K562 (cell line): Measurements from ENCODE around the gene FMNL1. TPM values are rescaled to one million over a fixed set of nuclear protein-coding genes. Genes with fewer than 3 reads are reported as not detected.
A peak's percentile ranks its signal among the peaks of the same experiment; 100 is the strongest.

Experiments used
- BHLHE40 ChIP-seq: IDR thresholded peaks from 2 replicates; pipeline ENCODE4 v1.6.1; 2011; ENCODE audit warnings: low read length, improper control_type of control experiment
- BRD4 ChIP-seq: fragments of 200-600 bp; sonication (generic); IDR thresholded peaks from 2 replicates; pipeline ENCODE4 v1.6.1; 2017; ENCODE audit warnings: inconsistent platforms
- DIDO1 ChIP-seq: fragments of 450-650 bp; IDR thresholded peaks from 2 replicates; pipeline ENCODE4 v1.6.1; 2016; ENCODE audit warnings: low read depth, missing biosample characterization, missing genetic modification characterization
- FOXM1 ChIP-seq, 2 experiments: fragments of 450-650 bp in 1 of 2; sonication (generic) in 1 of 2; formaldehyde crosslinking in 1 of 2; IDR thresholded peaks; 2 replicates each; pipeline versions ENCODE4 v1.6.1 to v1.9.0; 2017 to 2022; ENCODE audit warnings: low read depth in 2 of 2, mild to moderate bottlenecking in 2 of 2, missing genetic modification reagents in 1 of 2, moderate library complexity in 1 of 2
- HDAC1 ChIP-seq, 2 experiments: fragments of 450-650 bp; IDR thresholded peaks; 2 replicates each; pipeline ENCODE4 v1.6.1; 2016 to 2017; ENCODE audit warnings: inconsistent platforms in 1 of 2, mild to moderate bottlenecking in 1 of 2, moderate library complexity in 1 of 2
- KLF6 ChIP-seq: fragments of 250-450 bp; sonication (Bioruptor Pico); IDR thresholded peaks from 2 replicates; pipeline ENCODE4 v1.4.0; 2020; ENCODE audit warnings: mild to moderate bottlenecking, moderate library complexity, borderline replicate concordance
- RBM15 ChIP-seq: fragments of 200-400 bp; formaldehyde crosslinking; IDR thresholded peaks from 2 replicates; pipeline ENCODE4 v1.6.1; 2018; ENCODE audit warnings: mild to moderate bottlenecking, low read length, moderate library complexity; ENCODE audit not compliant: insufficient read depth
- ZC3H4 ChIP-seq: sonication (generic); formaldehyde crosslinking; IDR thresholded peaks from 2 replicates; pipeline ENCODE4 v1.9.0; 2021; ENCODE audit warnings: missing genetic modification reagents, borderline replicate concordance
- ZNF217 ChIP-seq: sonication (generic); formaldehyde crosslinking; IDR thresholded peaks from 2 replicates; pipeline ENCODE4 v1.8.0; 2022; ENCODE audit warnings: mild to moderate bottlenecking, missing genetic modification reagents
- ZNF507 ChIP-seq: conservative IDR thresholded peaks from 2 replicates; pipeline ENCODE4 v1.6.1; 2017; ENCODE audit warnings: missing genetic modification characterization, missing compliant biosample characterization
- ZZZ3 ChIP-seq: fragments of 450-650 bp; IDR thresholded peaks from 2 replicates; pipeline ENCODE4 v1.6.1; 2016; ENCODE audit warnings: antibody characterized with exemption, mild to moderate bottlenecking, moderate library complexity
- polyA plus RNA-seq, 8 experiments: library from polyadenylated mRNA; depleted of rRNA in 4 of 8; stranded (reverse) in 5 of 8; unstranded in 3 of 8; fragments of >200 nt; fragmentation: Nextera tagmentation in 2 of 8; fragmentation: Illumina TruSeq in 1 of 8; extraction: Ambion mirVana in 2 of 8; extraction: Trizol in 1 of 8; gene quantifications; 2 replicates each; pipeline versions ENCODE4 v1.2.1 to v1.2.3, GENCODE V29; 2011 to 2014; ENCODE audit warnings: inconsistent platforms in 1 of 8, missing spikeins in 1 of 8
- total RNA-seq, 7 experiments: library from RNA; depleted of rRNA in 6 of 7; stranded (reverse); fragments of >200 nt in 6 of 7; fragmentation: Illumina TruSeq in 2 of 7; extraction: Trizol in 2 of 7; gene quantifications; 2 replicates each; pipeline versions ENCODE4 v1.2.1 to v1.2.3, GENCODE V29; 2011 to 2021; ENCODE audit warnings: low replicate concordance in 1 of 7
- TF ChIP-seq, protein P1 (sequence below): fragments of 450-650 bp; conservative IDR thresholded peaks from 2 replicates; pipeline ENCODE4 v1.6.1; 2016; ENCODE audit warnings: missing genetic modification characterization, low read depth, mild to moderate bottlenecking, missing compliant biosample characterization, moderate library complexity
- TF ChIP-seq, protein P2 (sequence below), 2 experiments: IDR thresholded peaks in 1 of 2; conservative IDR thresholded peaks in 1 of 2; 2 replicates each; pipeline ENCODE4 v1.6.1; 2016; ENCODE audit warnings: low read depth in 2 of 2, mild to moderate bottlenecking in 1 of 2, missing compliant biosample characterization in 1 of 2, missing genetic modification characterization in 1 of 2, moderate library complexity in 1 of 2
- TF ChIP-seq, protein P3 (sequence below), 2 experiments: fragments of 200-800 bp in 1 of 2; sonication (Bioruptor generic) in 1 of 2; sonication (generic) in 1 of 2; formaldehyde crosslinking in 1 of 2; IDR thresholded peaks in 1 of 2; conservative IDR thresholded peaks in 1 of 2; 2 replicates each; pipeline versions ENCODE4 v1.5.0 to v1.6.1; 2016 to 2020; ENCODE audit warnings: missing compliant biosample characterization in 1 of 2, missing genetic modification characterization in 1 of 2, missing genetic modification reagents in 1 of 2
- TF ChIP-seq, protein P4 (sequence below): IDR thresholded peaks from 2 replicates; pipeline ENCODE4 v1.6.1; 2011; ENCODE audit not compliant: insufficient read length; ENCODE audit errors: extremely low read depth
- TF ChIP-seq, protein P5 (sequence below): sonication (generic); formaldehyde crosslinking; IDR thresholded peaks from 2 replicates; pipeline ENCODE4 v1.4.0; 2020; ENCODE audit warnings: mild to moderate bottlenecking, missing genetic modification reagents

Gene FMNL1
- total and polyA plus RNA-seq, 9 of the 15 experiments (the other 6 are each of a cell fraction or from before 2014, with no cell fraction given), result 0.70 to 36.6 (median 7.7) TPM

DNA sequence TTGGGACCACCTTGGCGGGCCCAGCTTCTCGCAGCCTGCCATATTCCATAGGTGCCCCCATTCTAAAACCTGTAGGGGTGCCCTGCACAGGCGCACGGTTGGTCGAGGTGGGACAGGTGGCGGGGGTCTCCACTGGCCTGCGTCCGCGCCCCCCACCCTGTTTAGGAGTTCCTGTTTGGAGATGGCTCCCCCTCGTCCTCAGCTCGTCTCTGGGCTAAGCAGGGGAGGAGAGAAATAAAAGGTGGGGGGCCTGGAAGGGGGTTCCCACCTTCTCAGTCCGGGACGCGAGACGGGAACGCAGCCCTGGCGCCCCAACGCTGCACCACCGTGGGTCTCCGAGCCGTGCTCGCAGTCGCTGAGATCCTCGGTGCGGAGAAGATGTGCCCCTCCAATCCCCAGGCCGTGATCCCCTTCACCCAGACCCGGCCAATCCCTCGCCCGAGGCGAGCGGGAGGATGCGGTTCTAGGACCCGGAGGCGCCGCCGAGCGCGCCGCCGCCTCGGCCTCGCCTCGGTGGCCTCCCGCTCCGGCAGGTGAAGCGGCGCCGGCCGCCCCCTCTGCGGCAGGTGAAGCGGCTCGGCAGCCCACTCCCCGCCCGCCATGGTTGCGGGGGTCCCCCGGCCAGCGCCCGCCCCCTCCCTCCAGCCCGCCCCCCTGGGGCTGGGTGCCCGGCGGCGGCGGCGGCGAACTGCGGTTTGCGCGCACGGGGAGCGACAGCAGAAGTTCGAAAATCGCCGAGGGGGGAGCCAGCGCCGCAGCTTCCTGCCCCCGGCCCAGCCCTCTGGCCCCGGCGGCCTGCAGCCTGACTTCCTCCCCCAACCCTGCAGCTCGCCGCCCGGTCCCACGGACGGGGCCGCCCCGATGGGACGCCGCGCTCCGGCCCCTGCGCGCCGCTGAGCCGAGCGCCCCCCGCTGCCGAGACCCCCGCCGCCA lies at the start of gene FMNL1 (continued):
- TF ChIP-seq, protein P1, sequence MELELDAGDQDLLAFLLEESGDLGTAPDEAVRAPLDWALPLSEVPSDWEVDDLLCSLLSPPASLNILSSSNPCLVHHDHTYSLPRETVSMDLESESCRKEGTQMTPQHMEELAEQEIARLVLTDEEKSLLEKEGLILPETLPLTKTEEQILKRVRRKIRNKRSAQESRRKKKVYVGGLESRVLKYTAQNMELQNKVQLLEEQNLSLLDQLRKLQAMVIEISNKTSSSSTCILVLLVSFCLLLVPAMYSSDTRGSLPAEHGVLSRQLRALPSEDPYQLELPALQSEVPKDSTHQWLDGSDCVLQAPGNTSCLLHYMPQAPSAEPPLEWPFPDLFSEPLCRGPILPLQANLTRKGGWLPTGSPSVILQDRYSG (tag), result no peak
- TF ChIP-seq, protein P2, sequence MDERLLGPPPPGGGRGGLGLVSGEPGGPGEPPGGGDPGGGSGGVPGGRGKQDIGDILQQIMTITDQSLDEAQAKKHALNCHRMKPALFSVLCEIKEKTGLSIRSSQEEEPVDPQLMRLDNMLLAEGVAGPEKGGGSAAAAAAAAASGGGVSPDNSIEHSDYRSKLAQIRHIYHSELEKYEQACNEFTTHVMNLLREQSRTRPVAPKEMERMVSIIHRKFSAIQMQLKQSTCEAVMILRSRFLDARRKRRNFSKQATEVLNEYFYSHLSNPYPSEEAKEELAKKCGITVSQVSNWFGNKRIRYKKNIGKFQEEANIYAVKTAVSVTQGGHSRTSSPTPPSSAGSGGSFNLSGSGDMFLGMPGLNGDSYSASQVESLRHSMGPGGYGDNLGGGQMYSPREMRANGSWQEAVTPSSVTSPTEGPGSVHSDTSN (CRISPR knock-in tag; IDR thresholded peaks at IDR 0.05; ENCODE audit: low read depth), result no peak
- TF ChIP-seq, protein P2 (tag; conservative IDR thresholded peaks at IDR 0.05; ENCODE audit: low read depth), result no peak
- TF ChIP-seq, protein P3, sequence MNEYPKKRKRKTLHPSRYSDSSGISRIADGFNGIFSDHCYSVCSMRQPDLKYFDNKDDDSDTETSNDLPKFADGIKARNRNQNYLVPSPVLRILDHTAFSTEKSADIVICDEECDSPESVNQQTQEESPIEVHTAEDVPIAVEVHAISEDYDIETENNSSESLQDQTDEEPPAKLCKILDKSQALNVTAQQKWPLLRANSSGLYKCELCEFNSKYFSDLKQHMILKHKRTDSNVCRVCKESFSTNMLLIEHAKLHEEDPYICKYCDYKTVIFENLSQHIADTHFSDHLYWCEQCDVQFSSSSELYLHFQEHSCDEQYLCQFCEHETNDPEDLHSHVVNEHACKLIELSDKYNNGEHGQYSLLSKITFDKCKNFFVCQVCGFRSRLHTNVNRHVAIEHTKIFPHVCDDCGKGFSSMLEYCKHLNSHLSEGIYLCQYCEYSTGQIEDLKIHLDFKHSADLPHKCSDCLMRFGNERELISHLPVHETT (CRISPR knock-in tag; conservative IDR thresholded peaks at IDR 0.05 in 1 of 2, IDR thresholded peaks at IDR 0.05 in 1 of 2), result peak in 1 of 2 experiments; percentile 55; a peak in 1 of 4 replicates
- TF ChIP-seq ZZZ3 (no peak), KLF6 (CRISPR knock-in tag) (no peak), BHLHE40 (no peak), HDAC1 (IDR thresholded peaks at IDR 0.05) (no peak), DIDO1 (no peak), BRD4 (no peak), ZNF507 (no peak), ZNF217 (CRISPR knock-in tag) (no peak), ZC3H4 (CRISPR knock-in tag) (no peak), FOXM1 (IDR thresholded peaks at IDR 0.05; ENCODE audit: low read depth) (no peak), FOXM1 (CRISPR knock-in tag; IDR thresholded peaks at IDR 0.05; ENCODE audit: low read depth) (no peak), RBM15 (no peak)
- TF ChIP-seq, protein P4, sequence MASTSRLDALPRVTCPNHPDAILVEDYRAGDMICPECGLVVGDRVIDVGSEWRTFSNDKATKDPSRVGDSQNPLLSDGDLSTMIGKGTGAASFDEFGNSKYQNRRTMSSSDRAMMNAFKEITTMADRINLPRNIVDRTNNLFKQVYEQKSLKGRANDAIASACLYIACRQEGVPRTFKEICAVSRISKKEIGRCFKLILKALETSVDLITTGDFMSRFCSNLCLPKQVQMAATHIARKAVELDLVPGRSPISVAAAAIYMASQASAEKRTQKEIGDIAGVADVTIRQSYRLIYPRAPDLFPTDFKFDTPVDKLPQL, result no peak
- TF ChIP-seq, protein P5, sequence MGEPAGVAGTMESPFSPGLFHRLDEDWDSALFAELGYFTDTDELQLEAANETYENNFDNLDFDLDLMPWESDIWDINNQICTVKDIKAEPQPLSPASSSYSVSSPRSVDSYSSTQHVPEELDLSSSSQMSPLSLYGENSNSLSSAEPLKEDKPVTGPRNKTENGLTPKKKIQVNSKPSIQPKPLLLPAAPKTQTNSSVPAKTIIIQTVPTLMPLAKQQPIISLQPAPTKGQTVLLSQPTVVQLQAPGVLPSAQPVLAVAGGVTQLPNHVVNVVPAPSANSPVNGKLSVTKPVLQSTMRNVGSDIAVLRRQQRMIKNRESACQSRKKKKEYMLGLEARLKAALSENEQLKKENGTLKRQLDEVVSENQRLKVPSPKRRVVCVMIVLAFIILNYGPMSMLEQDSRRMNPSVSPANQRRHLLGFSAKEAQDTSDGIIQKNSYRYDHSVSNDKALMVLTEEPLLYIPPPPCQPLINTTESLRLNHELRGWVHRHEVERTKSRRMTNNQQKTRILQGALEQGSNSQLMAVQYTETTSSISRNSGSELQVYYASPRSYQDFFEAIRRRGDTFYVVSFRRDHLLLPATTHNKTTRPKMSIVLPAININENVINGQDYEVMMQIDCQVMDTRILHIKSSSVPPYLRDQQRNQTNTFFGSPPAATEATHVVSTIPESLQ (CRISPR knock-in tag), result no peak
